HG03558 (cell line): ENCODE data around the gene DNAH9.

ENCODE experiments used
- ATAC-seq: cut with Tn5 transposase; IDR thresholded peaks from one replicate; pipeline ENCODE4 v1.9.1; 2021; ENCODE audit warnings: moderate number of reproducible peaks; ENCODE audit not compliant: unreplicated experiment; ENCODE audit errors: extremely low read depth

The DNAH9 gene

GRCh38 chr17:11742886-11743285, 144.6 kb downstream of the DNAH9 start:
- ATAC-seq = no peak

GRCh38 chr17:11744696-11745095, 146.4 kb downstream of the DNAH9 start:
- ATAC-seq = no peak

- ATAC-seq = no peak
Observed at GRCh38 chr17:11747441-11747840, 149.2 kb downstream of the DNAH9 start.

GRCh38 chr17:11757815-11758214, 159.5 kb downstream of the DNAH9 start:
- ATAC-seq = no peak

GRCh38 chr17:11768106-11768505, 169.8 kb downstream of the DNAH9 start:
- ATAC-seq = no peak

GRCh38 chr17:11768981-11769380, 170.7 kb downstream of the DNAH9 start:
- no peak for ATAC-seq

- no peak for ATAC-seq
Observed at GRCh38 chr17:11772031-11772430, 173.8 kb downstream of the DNAH9 start.

- no peak for ATAC-seq
Observed at GRCh38 chr17:11779892-11780291, 181.6 kb downstream of the DNAH9 start.

- ATAC-seq = no peak
Observed at GRCh38 chr17:11780621-11781020, 182.4 kb downstream of the DNAH9 start.

- no peak for ATAC-seq
Observed at GRCh38 chr17:11786711-11787438, 188.6 kb downstream of the DNAH9 start.

- ATAC-seq = no peak
Observed at GRCh38 chr17:11795906-11796305, 197.6 kb downstream of the DNAH9 start.

- ATAC-seq = no peak
Observed at GRCh38 chr17:11797803-11798202, 199.5 kb downstream of the DNAH9 start.

GRCh38 chr17:11803231-11803969, 205.1 kb downstream of the DNAH9 start:
- ATAC-seq = no peak

GRCh38 chr17:11805138-11805537, 206.9 kb downstream of the DNAH9 start:
- ATAC-seq = no peak

GRCh38 chr17:11805952-11806351, 207.7 kb downstream of the DNAH9 start:
- ATAC-seq = no peak

- ATAC-seq = no peak
Observed at GRCh38 chr17:11807606-11808005, 209.3 kb downstream of the DNAH9 start.

GRCh38 chr17:11813278-11813677, 215.0 kb downstream of the DNAH9 start:
- no peak for ATAC-seq

GRCh38 chr17:11813871-11814270, 215.6 kb downstream of the DNAH9 start:
- no peak for ATAC-seq

- ATAC-seq = no peak
Observed at GRCh38 chr17:11814655-11815262, 216.5 kb downstream of the DNAH9 start.

- no peak for ATAC-seq
Observed at GRCh38 chr17:11816409-11816808, 218.1 kb downstream of the DNAH9 start.

- no peak for ATAC-seq
Observed at GRCh38 chr17:11823862-11824261, 225.6 kb downstream of the DNAH9 start.
